T1000 (cell line): ENCODE data around the gene ABL2.
"Not testable (repeated sequence)": the region's sequence is repeated elsewhere in the genome, so short reads cannot be mapped to it uniquely, and the experiment has no call there.

Source experiments
- DNase-seq: peaks from one replicate; lab custom pipeline; 2025; ENCODE audit warnings: mixed read lengths; lab: John Stamatoyannopoulos, UW

ABL2 gene

GRCh38 chr1:179169616-179170467 is 59.6 kb downstream of the ABL2 start:
- DNase-seq, result peak; percentile 3

DNA sequence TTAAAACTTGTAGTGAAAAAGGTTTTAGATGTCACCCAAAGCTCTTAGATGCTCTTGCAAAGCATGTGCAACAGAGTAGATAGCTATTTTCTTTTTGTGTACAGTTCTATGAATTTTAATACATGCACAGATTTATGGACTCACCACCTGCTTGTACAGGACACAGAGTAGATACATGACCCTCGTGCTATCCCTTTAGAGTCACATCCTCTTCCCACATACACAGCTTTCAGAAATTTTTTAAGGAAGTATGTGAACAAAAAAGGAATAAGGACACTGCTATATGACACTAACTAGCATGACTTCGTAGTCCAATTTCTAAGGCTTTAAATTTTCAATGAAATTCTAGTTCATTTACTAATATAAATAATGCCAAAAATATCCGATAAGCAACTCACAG is 60.9 kb downstream of the ABL2 start:
- no peak for DNase-seq

DNA sequence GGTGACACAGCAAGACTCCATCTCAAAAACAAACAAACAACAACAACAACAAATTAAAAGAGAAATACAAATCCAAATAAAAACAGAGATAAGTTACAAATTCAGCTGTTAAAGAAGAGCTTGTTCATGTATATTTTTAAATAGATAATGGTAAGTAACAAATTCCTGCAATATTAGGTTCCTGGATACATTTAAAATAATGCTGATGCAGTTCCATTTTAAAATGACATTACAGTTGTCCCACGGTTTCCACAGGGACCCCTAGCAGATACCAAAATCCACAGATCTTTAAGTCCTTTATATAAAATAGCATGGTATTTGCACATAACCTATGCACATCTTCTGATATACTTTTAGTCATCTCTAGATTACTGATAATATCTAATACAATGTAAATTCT is 61.5 kb downstream of the ABL2 start:
- DNase-seq, result no peak

- DNase-seq, result no peak
Measured at GRCh38 chr1:179167418-179167777, 62.1 kb downstream of the ABL2 start.

DNA sequence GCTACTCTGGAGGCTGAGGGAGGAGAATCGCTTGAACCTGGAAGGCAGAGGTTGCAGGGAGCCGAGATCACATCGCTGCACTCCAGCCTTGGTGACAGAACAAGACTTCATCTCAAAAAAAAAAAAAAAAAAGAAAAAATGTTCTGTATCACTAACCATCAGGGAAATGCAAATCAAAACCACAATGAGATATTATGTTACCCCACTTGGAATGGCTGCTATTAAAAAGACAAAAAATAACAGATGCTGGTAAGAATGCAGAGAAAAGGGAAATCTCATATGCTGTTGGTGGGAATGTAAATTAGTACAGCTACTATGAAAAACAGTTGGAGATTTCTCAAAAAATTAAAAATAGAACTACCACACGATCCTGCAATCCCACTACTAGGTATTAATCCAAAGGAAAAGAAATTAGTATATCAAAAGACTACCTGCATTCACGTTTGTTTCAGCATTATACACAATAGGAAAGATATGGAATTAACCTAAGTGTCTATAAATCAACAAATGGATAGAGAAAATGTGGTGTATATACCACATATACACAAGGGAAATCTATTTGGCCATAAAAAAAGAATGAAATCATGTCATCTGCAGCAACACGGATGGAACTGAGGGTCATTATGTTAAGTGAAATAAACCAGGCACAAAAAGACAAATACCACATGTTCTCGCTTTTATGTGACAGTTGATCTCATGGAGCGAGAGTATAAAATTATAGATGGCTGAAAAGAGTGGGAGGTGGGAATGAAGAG is 62.6 kb downstream of the ABL2 start:
- no peak for DNase-seq

DNA sequence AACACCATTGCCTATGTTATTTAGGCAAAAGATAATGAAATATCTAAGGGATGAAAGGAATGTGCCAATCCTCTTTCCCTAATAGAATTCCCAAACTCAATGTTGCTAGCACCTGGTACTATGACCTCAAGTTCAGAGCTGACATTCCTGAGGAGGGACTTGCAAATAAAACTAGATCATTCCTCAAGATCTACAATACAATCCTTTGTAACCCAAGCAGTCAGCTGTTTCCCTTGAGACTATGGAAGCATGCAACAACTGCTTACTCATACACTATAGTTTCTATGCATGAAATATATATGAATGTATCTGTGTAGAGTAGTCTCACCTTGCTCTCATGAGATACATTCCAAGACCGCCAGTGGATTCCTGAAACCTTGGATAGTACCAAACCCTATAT is 65.0 kb downstream of the ABL2 start:
- no peak for DNase-seq

- no peak for DNase-seq
Measured at GRCh38 chr1:179156708-179157107, 72.8 kb downstream of the ABL2 start.

DNA sequence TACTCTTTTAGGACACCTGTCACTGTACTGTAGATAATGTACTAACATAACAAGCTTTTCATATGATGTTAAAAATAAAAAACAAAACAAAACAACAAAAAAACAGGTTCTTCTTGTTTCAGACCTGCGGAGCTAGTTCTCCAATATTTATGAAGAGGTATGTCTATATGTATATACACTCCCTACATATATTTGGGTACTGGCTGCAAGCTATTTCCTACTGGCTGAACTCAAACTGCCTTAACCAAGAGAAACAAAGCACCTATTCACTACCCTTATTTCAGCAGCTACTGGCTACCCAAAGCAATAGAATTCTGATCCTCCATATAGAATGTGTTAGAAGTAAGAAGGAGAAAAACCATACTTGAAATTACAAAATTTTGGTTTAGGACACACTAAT is 73.5 kb downstream of the ABL2 start:
- DNase-seq, result no peak

- no peak for DNase-seq
Measured at GRCh38 chr1:179155615-179156014, 73.9 kb downstream of the ABL2 start.

GRCh38 chr1:179154437-179154836 is 75.0 kb downstream of the ABL2 start:
- no peak for DNase-seq

DNA sequence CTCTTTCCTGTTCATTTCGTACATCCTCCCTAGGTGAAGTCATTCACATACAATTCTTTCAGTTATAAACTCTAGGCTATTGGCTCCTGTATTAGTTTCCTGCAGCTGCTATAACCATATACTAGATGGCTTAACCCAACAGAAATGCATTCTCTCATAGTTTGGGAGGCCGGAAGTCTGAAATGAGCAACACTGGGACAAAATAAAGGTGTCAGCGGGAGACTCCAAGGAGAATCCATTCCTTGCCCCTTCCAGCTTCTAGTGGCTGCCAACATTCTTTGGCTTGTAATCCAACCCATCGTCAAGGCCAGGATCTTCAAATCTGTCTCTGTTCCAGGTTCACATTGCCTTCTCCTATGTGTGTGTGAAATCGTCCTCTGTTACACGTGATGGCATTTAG is 76.3 kb downstream of the ABL2 start:
- no peak for DNase-seq

DNA sequence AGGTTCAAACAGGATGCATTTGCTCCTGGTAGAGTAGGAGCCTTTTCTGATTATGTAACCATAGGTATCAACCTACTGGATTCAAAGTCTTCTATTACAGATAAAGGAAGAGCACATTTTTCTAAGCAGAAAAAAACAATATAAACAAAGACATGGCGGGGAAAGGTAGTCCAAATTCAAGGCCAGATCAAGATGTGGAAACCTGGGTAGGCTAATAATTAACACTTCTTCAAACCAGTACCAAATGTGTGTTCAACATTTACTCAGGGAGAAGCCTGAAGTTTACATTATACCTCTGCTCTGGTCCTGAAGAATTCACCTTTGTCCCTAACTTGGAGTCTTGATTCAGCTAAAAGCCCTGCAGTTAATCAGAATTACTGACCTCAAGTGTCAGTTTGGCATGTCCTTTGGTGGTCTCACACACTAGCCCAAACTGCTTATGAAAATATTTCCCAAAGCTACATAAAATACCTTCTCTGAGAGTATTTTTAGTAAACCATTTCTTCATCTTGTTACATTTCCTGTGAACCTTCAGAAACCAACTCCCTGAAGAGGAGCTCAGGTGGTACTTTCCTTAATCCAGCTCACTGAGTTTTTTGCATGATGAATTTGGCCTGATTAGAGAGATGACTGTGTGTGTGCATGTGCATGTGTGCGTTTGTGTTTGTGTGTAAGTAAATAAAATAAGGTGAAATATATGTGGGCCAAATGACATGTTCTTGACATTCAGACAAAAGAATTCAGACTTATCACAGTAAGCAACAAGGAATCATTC is 77.4 kb downstream of the ABL2 start:
- no peak for DNase-seq

DNA sequence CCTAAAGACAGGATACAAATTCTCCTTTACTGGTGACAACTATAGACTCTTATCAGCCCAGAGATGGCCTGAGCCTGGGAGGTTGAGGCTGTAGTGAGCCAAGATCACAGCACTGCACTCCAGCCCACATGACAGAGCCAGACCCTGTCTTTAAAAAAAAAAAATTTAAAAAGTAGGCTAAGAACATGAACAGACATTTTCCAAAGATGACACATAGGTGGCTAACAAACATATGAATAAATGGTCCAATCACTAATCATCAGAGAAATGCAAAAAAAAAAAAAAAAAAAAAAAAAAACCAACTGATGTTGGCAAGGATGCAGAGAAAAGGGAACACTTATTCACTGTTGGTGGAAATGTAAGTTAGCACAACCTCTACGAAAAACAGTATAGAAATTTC is 82.6 kb downstream of the ABL2 start:
- DNase-seq, result no peak

DNA sequence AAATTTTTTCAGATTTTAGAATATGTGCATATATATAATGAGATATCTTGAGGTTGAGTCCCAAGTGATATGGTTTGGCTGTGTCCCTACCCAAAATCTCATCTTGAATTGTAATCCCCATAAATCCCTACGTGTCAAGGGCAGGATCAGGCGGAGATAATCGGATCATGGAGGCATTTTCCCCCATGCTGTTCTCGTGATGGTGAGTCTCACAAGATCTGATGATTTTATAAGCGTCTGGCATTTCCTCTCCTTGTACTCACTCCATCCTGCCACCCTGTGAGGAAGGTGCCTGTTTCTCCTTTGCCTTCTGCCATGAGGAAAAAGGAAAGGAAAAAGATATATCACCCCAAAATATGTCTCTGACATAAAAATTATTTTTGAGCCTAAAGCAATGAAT is 83.0 kb downstream of the ABL2 start:
- DNase-seq, result no peak

- DNase-seq, result no peak
Measured at GRCh38 chr1:179145521-179145920, 84.0 kb downstream of the ABL2 start.

DNA sequence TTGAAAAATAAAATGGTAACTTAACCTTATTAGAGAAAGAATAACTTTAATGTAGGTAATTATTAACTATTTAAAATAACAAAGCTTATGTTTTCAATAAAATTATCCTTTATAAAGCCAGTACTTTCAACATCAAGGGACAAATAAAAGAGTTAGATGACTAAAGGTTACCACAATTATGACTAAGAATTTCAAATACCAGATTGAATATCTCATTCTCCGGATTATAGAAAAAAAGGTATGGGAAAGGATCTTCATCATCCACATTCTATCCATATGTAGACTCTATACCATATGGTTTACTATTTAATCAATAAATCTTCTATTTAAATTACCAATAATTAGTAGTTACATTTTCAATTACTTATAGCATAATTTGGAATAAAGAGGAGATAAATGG is 84.9 kb downstream of the ABL2 start:
- no peak for DNase-seq

- DNase-seq, result no peak
Measured at GRCh38 chr1:179143322-179143721, 86.2 kb downstream of the ABL2 start.

DNA sequence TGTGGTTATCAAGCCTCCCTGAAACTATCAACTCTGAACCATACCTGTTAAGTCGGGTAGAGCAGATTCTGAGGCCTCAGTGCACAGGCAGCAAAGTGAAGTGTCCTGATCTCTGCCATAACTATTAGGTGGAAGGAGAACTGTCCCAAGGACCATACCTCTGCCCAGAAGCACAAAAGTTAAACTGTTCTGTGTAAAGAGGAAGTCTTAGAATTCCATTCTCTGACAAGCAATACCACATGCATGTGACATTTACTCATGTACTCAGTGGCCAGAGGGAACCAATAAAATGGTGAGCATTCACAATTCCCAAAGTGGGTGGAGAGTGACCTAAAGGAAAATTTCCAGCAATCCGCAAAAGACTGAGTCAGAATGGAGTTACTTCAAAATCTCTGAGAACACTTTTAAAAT is 86.6 kb downstream of the ABL2 start:
- peak; percentile 56 for DNase-seq

GRCh38 chr1:179141592-179142251 is 87.8 kb downstream of the ABL2 start:
- DNase-seq, result no peak

- DNase-seq, result not testable (repeated sequence)
Measured at GRCh38 chr1:179138755-179139154, 90.7 kb downstream of the ABL2 start.

DNA sequence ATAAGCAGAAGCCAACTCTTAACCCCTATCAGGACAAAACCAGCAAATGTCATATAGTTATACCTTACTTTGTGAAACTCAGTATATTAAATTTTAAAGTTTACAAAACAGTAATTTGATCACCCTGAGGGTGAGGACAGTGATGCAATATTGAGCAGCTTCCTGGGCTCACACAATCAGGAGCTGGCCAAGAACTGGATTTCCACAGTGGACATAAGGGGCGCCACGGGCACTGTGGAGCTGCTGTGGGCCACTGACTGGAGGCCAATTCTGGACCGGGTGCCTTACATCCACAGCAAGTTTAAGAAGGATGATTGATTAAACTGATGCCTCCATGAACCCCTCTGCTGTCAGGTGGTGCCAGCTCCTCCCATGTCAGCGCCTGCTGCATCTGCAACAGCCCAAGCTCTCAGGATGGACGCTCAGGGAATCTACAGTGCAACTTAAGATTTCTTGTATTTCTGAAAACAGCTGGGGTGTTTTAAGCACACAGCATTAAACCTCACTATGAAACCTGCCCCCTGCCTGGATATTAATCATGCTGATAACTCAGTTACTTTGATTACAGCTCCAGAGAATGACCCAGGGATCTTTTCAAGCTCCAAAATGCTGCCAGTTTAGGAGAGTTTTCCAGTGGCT is 91.7 kb downstream of the ABL2 start:
- no peak for DNase-seq

DNA sequence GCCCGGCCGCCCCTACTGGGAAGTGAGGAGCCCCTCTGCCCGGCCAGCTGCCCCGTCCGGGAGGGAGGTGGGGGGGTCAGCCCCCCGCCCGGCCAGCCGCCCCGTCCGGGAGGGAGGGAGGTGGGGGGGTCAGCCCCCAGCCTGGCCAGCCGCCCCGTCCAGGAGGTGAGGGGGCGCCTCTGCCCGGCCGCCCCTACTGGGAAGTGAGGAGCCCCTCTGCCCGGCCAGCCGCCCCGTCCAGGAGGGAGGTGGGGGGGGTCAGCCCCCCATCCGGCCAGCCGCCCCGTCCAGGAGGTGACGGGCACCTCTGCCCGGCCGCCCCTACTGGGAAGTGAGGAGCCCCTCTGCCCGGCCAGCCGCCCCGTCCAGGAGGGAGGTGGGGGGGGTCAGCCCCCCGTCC is 93.8 kb downstream of the ABL2 start:
- not testable (repeated sequence) for DNase-seq
